Mucosa of gallbladder (tissue), 1 donor: ENCODE measurements around the gene GABRB3. TPM values are rescaled to one million over a fixed set of nuclear protein-coding genes. Genes with fewer than 3 reads are reported as not detected.

ENCODE experiments used
- DNase-seq: peaks from one replicate; pipeline ENCODE4 v3.0.0-alpha.2; 2020; ENCODE audit warnings: low spot score
- total RNA-seq: library from RNA; stranded (reverse); gene quantifications from one replicate; pipeline ENCODE4 v1.2.1, GENCODE V29; 2021
- donor health status: DM: no; HTN: no; CAD: no.

GABRB3 gene
- total RNA-seq, 1 donor from 2014 or later, result 91.6 TPM

GRCh38 chr15:26555898-26556297, 217.0 kb downstream of the GABRB3 start:
- DNase-seq, result no peak

GRCh38 chr15:26551473-26551872, 221.4 kb downstream of the GABRB3 start:
- no peak for DNase-seq

- no peak for DNase-seq
Measured at GRCh38 chr15:26550880-26551279, 222.0 kb downstream of the GABRB3 start.

GRCh38 chr15:26537663-26538062, 235.2 kb downstream of the GABRB3 start:
- no peak for DNase-seq

- no peak for DNase-seq
Measured at GRCh38 chr15:26531489-26531888, 241.4 kb downstream of the GABRB3 start.

GRCh38 chr15:26525096-26525495, 247.8 kb downstream of the GABRB3 start:
- DNase-seq, result no peak

GRCh38 chr15:26521691-26522198, 251.1 kb downstream of the GABRB3 start:
- no peak for DNase-seq

GRCh38 chr15:26521130-26521529, 251.7 kb downstream of the GABRB3 start:
- DNase-seq, result no peak

GRCh38 chr15:26518885-26519284, 254.0 kb downstream of the GABRB3 start:
- DNase-seq, result no peak

GRCh38 chr15:26516102-26516980, 256.5 kb downstream of the GABRB3 start:
- DNase-seq, result no peak

GRCh38 chr15:26504009-26504408, 268.9 kb downstream of the GABRB3 start:
- DNase-seq, result no peak

Other genes with a start within 250 kb of the GABRB3 start
- gene GABRA5, start 94.0 kb upstream of the GABRB3 start, total RNA-seq, result 0.12 TPM
- not detected for gene GABRG3, start 198.1 kb upstream of the GABRB3 start, total RNA-seq